ENCODE data around the gene PROKR1. TPM values are rescaled to one million over a fixed set of nuclear protein-coding genes. Genes with fewer than 3 reads are reported as not detected.

PROKR1 gene
- polyA plus RNA-seq, 1 donor (not counting 4 experiments of a cell fraction or from before 2014, with no cell fraction given), result not detected

GRCh38 chr2:68667371-68667770 lies 24.0 kb downstream of the PROKR1 start:
- H3K36me3 ChIP-seq (ENCODE audit: control insufficient read depth in 2 of 2, extremely low read depth in 1 of 2, insufficient read depth in 2 of 2, low read length in 2 of 2), result no peaks in the 10 kb centered on the region
- no peak overlapping the region for H3K4me3 ChIP-seq (ENCODE audit: control insufficient read depth in 2 of 3, extremely low read depth in 1 of 3, insufficient read depth in 2 of 3, low read depth in 1 of 3, low read length in 3 of 3)
- no peak overlapping the region for H3K4me2 ChIP-seq (ENCODE audit: control insufficient read depth, extremely low read depth, insufficient read depth, low read depth, low read length)
- H3K9me3 ChIP-seq (ENCODE audit: control insufficient read depth, low read depth, low read length), result no peaks in the 10 kb centered on the region
- DNase-seq (ENCODE audit: low read depth, low spot score) (no peak), FAIRE-seq (no peak)
- H3K9me1 ChIP-seq (ENCODE audit: control insufficient read depth, extremely low read depth, insufficient read depth, low read length), result no peaks in the 10 kb centered on the region
- H2AFZ ChIP-seq (ENCODE audit: control insufficient read depth, low read length), result no peak overlapping the region
- peaks cover 10% of the 10 kb centered on the region for H3K27me3 ChIP-seq (ENCODE audit: control insufficient read depth, extremely low read depth, insufficient read depth, low read length)
- H3K79me2 ChIP-seq (ENCODE audit: control insufficient read depth, insufficient read depth, low read length), result no peaks in the 10 kb centered on the region
- dilution Hi-C loops (cut with MboI; ENCODE audit: extremely low pct_ligation_motif_present, low sequenced_read_pairs), result no loop called here
- no peak overlapping the region for H3K9ac ChIP-seq (ENCODE audit: control insufficient read depth, extremely low read depth, insufficient read depth, low read length)
- H4K20me1 ChIP-seq (ENCODE audit: control insufficient read depth, extremely low read depth, insufficient read depth, low read length), result no peaks in the 10 kb centered on the region
- no peak for TF ChIP-seq EZH2 (IDR thresholded peaks at IDR 0.05; ENCODE audit: low read length)
- no peak for TF ChIP-seq CTCF (optimal IDR thresholded peaks at IDR 0.05 in 1 of 3, IDR thresholded peaks at IDR 0.05 in 1 of 3, conservative IDR thresholded peaks at IDR 0.05 in 1 of 3; ENCODE audit: extremely low read depth in 1 of 3, insufficient read depth in 2 of 3, low read length in 3 of 3)
- H3K4me1 ChIP-seq (ENCODE audit: control insufficient read depth, extremely low read depth, insufficient read depth, low read length), result no peaks in the 10 kb centered on the region
- H3K27ac ChIP-seq (ENCODE audit: control insufficient read depth, insufficient read depth, low read length), result no peak overlapping the region

- no peak for FAIRE-seq
- H3K27ac ChIP-seq (ENCODE audit: control insufficient read depth, insufficient read depth, low read length), result no peak overlapping the region
- H3K9me3 ChIP-seq (ENCODE audit: control insufficient read depth, low read depth, low read length), result no peaks in the 10 kb centered on the region
- H3K4me3 ChIP-seq (ENCODE audit: control insufficient read depth in 2 of 3, extremely low read depth in 1 of 3, insufficient read depth in 2 of 3, low read depth in 1 of 3, low read length in 3 of 3), result no peak overlapping the region
- H3K4me2 ChIP-seq (ENCODE audit: control insufficient read depth, extremely low read depth, insufficient read depth, low read depth, low read length), result no peak overlapping the region
- no peaks in the 10 kb centered on the region for H3K36me3 ChIP-seq (ENCODE audit: control insufficient read depth in 2 of 2, extremely low read depth in 1 of 2, insufficient read depth in 2 of 2, low read length in 2 of 2)
- no peak for TF ChIP-seq CTCF (optimal IDR thresholded peaks at IDR 0.05 in 1 of 3, IDR thresholded peaks at IDR 0.05 in 1 of 3, conservative IDR thresholded peaks at IDR 0.05 in 1 of 3; ENCODE audit: extremely low read depth in 1 of 3, insufficient read depth in 2 of 3, low read length in 3 of 3)
- TF ChIP-seq EZH2 (IDR thresholded peaks at IDR 0.05; ENCODE audit: low read length), result no peak
- H3K27me3 ChIP-seq (ENCODE audit: control insufficient read depth, extremely low read depth, insufficient read depth, low read length), result peaks cover 10% of the 10 kb centered on the region
- H4K20me1 ChIP-seq (ENCODE audit: control insufficient read depth, extremely low read depth, insufficient read depth, low read length), result no peaks in the 10 kb centered on the region
- H3K9me1 ChIP-seq (ENCODE audit: control insufficient read depth, extremely low read depth, insufficient read depth, low read length), result no peaks in the 10 kb centered on the region
- DNase-seq (ENCODE audit: low read depth, low spot score), result no peak
- dilution Hi-C loops (cut with MboI; ENCODE audit: extremely low pct_ligation_motif_present, low sequenced_read_pairs), result no loop called here
- no peaks in the 10 kb centered on the region for H3K79me2 ChIP-seq (ENCODE audit: control insufficient read depth, insufficient read depth, low read length)
- H3K4me1 ChIP-seq (ENCODE audit: control insufficient read depth, extremely low read depth, insufficient read depth, low read length), result no peaks in the 10 kb centered on the region
- no peak overlapping the region for H2AFZ ChIP-seq (ENCODE audit: control insufficient read depth, low read length)
- H3K9ac ChIP-seq (ENCODE audit: control insufficient read depth, extremely low read depth, insufficient read depth, low read length), result no peak overlapping the region
Observed at GRCh38 chr2:68669651-68670050, 26.3 kb downstream of the PROKR1 start.
